Stimulated activated naive CD8-positive, alpha-beta T cell treated with anti-CD3 and anti-CD28 coated beads, Interleukin-15, amount 100 ng/mL, for 72 hours (primary cell): ENCODE data around the gene INTS1.

ENCODE experiments used
- ATAC-seq: fragments of 150-1000 bp; cut with Tn5 transposase; 2 replicates; pipeline ENCODE4 v1.10.0; 2021; ENCODE audit warnings: mild to moderate bottlenecking, moderate library complexity
- DNase-seq, 2 donors: peaks; one replicate each; pipeline ENCODE4 v3.0.0; 2021 to 2022
- H3K27ac Mint-ChIP-seq, 2 donors: one replicate each; pipeline ENCODE4 v1.8.0; 2022; ENCODE audit warnings: mild to moderate bottlenecking in 2 of 2, mixed read lengths in 2 of 2, moderate library complexity in 2 of 2
- H3K27me3 Mint-ChIP-seq: one replicate; pipeline ENCODE4 v1.8.0; 2022; ENCODE audit warnings: mixed read lengths
- H3K4me1 Mint-ChIP-seq: one replicate; pipeline ENCODE4 v1.8.0; 2022; ENCODE audit warnings: mild to moderate bottlenecking, mixed read lengths
- H3K4me3 Mint-ChIP-seq, 2 donors: one replicate each; pipeline ENCODE4 v1.8.0; 2022; ENCODE audit warnings: mild to moderate bottlenecking in 2 of 2, mixed read lengths in 2 of 2, moderate library complexity in 1 of 2
- H3K9me3 Mint-ChIP-seq, 2 donors: one replicate each; pipeline ENCODE4 v1.8.0; 2022; ENCODE audit warnings: mixed read lengths in 2 of 2

INTS1 gene

GRCh38 chr7:1505731-1506550 lies 1.8 kb upstream of the INTS1 start:
- Mint-ChIP-seq H3K4me1 (peaks cover 69% of the 10 kb centered on the region), H3K4me3 (peak overlapping the region; percentile 94 to 96), H3K27ac (peak overlapping the region in 1 of 2 donors; percentile 54), H3K27me3 (no peaks in the 10 kb centered on the region), H3K9me3 (no peaks in the 10 kb centered on the region)
- DNase-seq (peak; percentile 22 to 23), ATAC-seq (no peak)

- Mint-ChIP-seq H3K27ac (peak overlapping the region; percentile 93 to 96), H3K9me3 (no peaks in the 10 kb centered on the region), H3K4me1 (peaks cover 58% of the 10 kb centered on the region), H3K27me3 (no peaks in the 10 kb centered on the region), H3K4me3 (peak overlapping the region; percentile 84 to 96)
- DNase-seq (no peak), ATAC-seq (no peak)
These were observed 799 bp downstream of the INTS1 start for GRCh38 chr7:1503390-1503789.

- Mint-ChIP-seq H3K27me3 (no peaks in the 10 kb centered on the region), H3K9me3 (no peaks in the 10 kb centered on the region), H3K4me3 (peak overlapping the region; percentile 84 to 96), H3K4me1 (peaks cover 56% of the 10 kb centered on the region), H3K27ac (peak overlapping the region; percentile 93 to 96)
- ATAC-seq (no peak), DNase-seq (no peak)
These were observed 1.3 kb downstream of the INTS1 start for GRCh38 chr7:1502845-1503244.

GRCh38 chr7:1501487-1502270 lies 2.5 kb downstream of the INTS1 start:
- no peaks in the 10 kb centered on the region for H3K27me3 Mint-ChIP-seq

GRCh38 chr7:1500064-1500807 lies 4.0 kb downstream of the INTS1 start:
- Mint-ChIP-seq H3K27ac (peak overlapping the region in 1 of 2 donors; percentile 88), H3K4me1 (peaks cover 30% of the 10 kb centered on the region), H3K27me3 (no peaks in the 10 kb centered on the region), H3K4me3 (no peak overlapping the region), H3K9me3 (no peaks in the 10 kb centered on the region)
- ATAC-seq, result no peak
- no peak for DNase-seq

More at GRCh38 chr7:1501487-1502270, 2.5 kb downstream of the INTS1 start:
- ATAC-seq (no peak), DNase-seq (no peak)
- Mint-ChIP-seq H3K27ac (peak overlapping the region in 1 of 2 donors; percentile 2), H3K9me3 (no peaks in the 10 kb centered on the region), H3K4me1 (peaks cover 44% of the 10 kb centered on the region), H3K4me3 (peak overlapping the region; percentile 84 to 96)

- H3K27ac Mint-ChIP-seq, result no peak overlapping the region
- no peak for ATAC-seq
- no peaks in the 10 kb centered on the region for H3K9me3 Mint-ChIP-seq
- DNase-seq, result no peak
- H3K4me1 Mint-ChIP-seq, result peaks cover 27% of the 10 kb centered on the region
- no peak overlapping the region for H3K4me3 Mint-ChIP-seq
- no peaks in the 10 kb centered on the region for H3K27me3 Mint-ChIP-seq
These were observed 4.7 kb downstream of the INTS1 start for GRCh38 chr7:1499367-1500029.

- peak overlapping the region in 1 of 2 donors; percentile 12 for H3K27ac Mint-ChIP-seq
- DNase-seq (no peak), ATAC-seq (peak; percentile 35)
- no peaks in the 10 kb centered on the region for H3K27me3 Mint-ChIP-seq
- H3K9me3 Mint-ChIP-seq, result no peaks in the 10 kb centered on the region
- peaks cover 27% of the 10 kb centered on the region for H3K4me1 Mint-ChIP-seq
- H3K4me3 Mint-ChIP-seq, result no peak overlapping the region
These were observed 5.6 kb downstream of the INTS1 start for GRCh38 chr7:1498370-1499305.

- no peak for DNase-seq
- Mint-ChIP-seq H3K27ac (no peak overlapping the region), H3K27me3 (no peaks in the 10 kb centered on the region), H3K9me3 (no peaks in the 10 kb centered on the region), H3K4me3 (no peak overlapping the region), H3K4me1 (peaks cover 16% of the 10 kb centered on the region)
- no peak for ATAC-seq
These were observed 6.8 kb downstream of the INTS1 start for GRCh38 chr7:1497293-1497927.

- no peaks in the 10 kb centered on the region for H3K27me3 Mint-ChIP-seq
- peaks cover 9% of the 10 kb centered on the region for H3K4me1 Mint-ChIP-seq
- H3K4me3 Mint-ChIP-seq, result no peak overlapping the region
- no peak for ATAC-seq
- no peak for DNase-seq
- no peak overlapping the region for H3K27ac Mint-ChIP-seq
- H3K9me3 Mint-ChIP-seq, result no peaks in the 10 kb centered on the region
These were observed 7.5 kb downstream of the INTS1 start for GRCh38 chr7:1496531-1497292.

- H3K9me3 Mint-ChIP-seq, result no peaks in the 10 kb centered on the region
- ATAC-seq (no peak), DNase-seq (no peak)
- H3K4me1 Mint-ChIP-seq, result peaks cover 3% of the 10 kb centered on the region
- H3K4me3 Mint-ChIP-seq, result no peak overlapping the region
- H3K27ac Mint-ChIP-seq, result no peak overlapping the region
- H3K27me3 Mint-ChIP-seq, result no peaks in the 10 kb centered on the region
These were observed 8.5 kb downstream of the INTS1 start for GRCh38 chr7:1495564-1496242.

- DNase-seq (no peak), ATAC-seq (no peak)
- no peaks in the 10 kb centered on the region for H3K27me3 Mint-ChIP-seq
- H3K4me3 Mint-ChIP-seq, result no peak overlapping the region
- H3K9me3 Mint-ChIP-seq, result no peaks in the 10 kb centered on the region
- H3K27ac Mint-ChIP-seq, result no peak overlapping the region
- H3K4me1 Mint-ChIP-seq, result no peaks in the 10 kb centered on the region
These were observed 9.2 kb downstream of the INTS1 start for GRCh38 chr7:1494866-1495563.

- Mint-ChIP-seq H3K4me3 (no peak overlapping the region), H3K27me3 (no peaks in the 10 kb centered on the region), H3K4me1 (no peaks in the 10 kb centered on the region), H3K9me3 (no peaks in the 10 kb centered on the region), H3K27ac (no peak overlapping the region)
- no peak for DNase-seq
- no peak for ATAC-seq
These were observed 9.7 kb downstream of the INTS1 start for GRCh38 chr7:1494447-1494846.
